Right atrium auricular region (tissue), 2 donors: ENCODE data around the gene HIGD2A. TPM values are rescaled to one million over a fixed set of nuclear protein-coding genes. Genes with fewer than 3 reads are reported as not detected.

Experiments used
- DNase-seq: peaks from one replicate; pipeline ENCODE4 v3.0.0-alpha.2; 2019; ENCODE audit warnings: low spot score
- H3K27ac ChIP-seq, 2 donors: fragments of 200-600 bp; sonication (generic); 1 replicate in 1 of 2; 2 replicates in 1 of 2; pipeline ENCODE4 v1.5.1; 2016 to 2019
- H3K27me3 ChIP-seq, 2 donors: fragments of 200-600 bp; sonication (generic); one replicate each; pipeline versions ENCODE4 v1.5.1 to v1.6.0; 2017 to 2019
- H3K36me3 ChIP-seq: fragments of 200-600 bp; sonication (generic); one replicate; pipeline ENCODE4 v1.5.1; 2016
- H3K4me1 ChIP-seq, 2 donors: fragments of 200-600 bp; sonication (generic); one replicate each; pipeline versions ENCODE4 v1.5.1 to v1.6.0; 2017 to 2019
- H3K4me3 ChIP-seq, 2 donors: fragments of 200-600 bp; sonication (generic); 1 replicate in 1 of 2; 2 replicates in 1 of 2; pipeline ENCODE4 v1.5.1; 2017 to 2019; ENCODE audit warnings: mild to moderate bottlenecking in 1 of 2, moderate library complexity in 1 of 2
- H3K9me3 ChIP-seq, 2 donors: fragments of 200-600 bp; sonication (generic); one replicate each; pipeline ENCODE4 v1.5.1; 2019
- total RNA-seq, 2 donors: library from RNA; depleted of rRNA; stranded (reverse); fragments of >200 nt; gene quantifications; one replicate each; pipeline ENCODE4 v1.1.0, GENCODE V29; 2016
- TF ChIP-seq, protein P1 (sequence below), 2 donors: fragments of 200-600 bp; sonication (generic); IDR thresholded peaks; one replicate each; pipeline ENCODE4 v1.5.1; 2019; ENCODE audit warnings: antibody characterized with exemption in 2 of 2

The HIGD2A gene
- total RNA-seq, 2 donors from 2014 or later = 231 to 249 TPM

DNA sequence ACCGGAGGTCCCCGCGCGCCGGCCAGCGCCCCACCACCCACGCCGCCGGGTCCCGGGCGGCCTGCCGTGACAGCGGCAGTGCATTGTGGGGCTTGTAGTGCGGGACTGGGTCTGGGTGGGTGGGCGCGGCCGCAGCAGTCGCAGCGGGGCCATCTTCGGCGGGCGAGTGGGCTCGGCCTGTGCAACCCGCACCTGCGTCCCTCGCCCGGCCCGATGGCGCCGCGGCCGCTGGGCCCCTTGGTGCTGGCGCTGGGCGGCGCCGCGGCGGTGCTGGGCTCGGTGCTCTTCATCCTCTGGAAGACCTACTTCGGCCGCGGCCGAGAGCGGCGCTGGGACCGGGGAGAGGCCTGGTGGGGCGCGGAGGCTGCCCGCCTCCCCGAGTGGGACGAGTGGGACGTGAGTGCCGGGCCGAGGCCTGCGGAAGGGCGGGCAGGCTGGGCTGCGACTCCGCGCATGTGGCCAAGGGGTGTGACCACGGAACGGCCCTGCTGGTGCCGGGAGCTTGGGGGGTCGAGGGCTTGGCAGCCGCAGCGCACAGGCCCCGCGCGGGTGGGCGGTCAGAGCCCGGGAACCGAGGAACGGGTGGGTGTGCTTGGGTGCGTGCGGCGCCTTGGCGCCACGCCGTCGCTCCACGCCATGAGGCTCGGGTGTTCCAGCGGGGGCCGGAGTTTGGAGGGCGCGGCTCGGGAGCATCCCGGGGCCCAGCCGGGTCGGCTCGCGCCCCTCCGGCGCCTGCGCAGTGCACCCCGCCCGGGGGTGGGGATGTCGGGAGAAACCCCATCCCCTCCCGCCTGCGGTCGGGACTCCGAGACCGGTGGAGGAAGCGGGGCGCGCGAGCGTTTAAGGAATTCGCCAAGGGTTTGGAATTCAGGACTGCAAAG lies 23.0 kb upstream of the HIGD2A start, which contains the start of gene ARL10:
ARL10 (plus strand) TSS at position 137 of the 881 bp plus-strand sequence; CDS start at position 214, 77 bp downstream.
- TF ChIP-seq, protein P1, sequence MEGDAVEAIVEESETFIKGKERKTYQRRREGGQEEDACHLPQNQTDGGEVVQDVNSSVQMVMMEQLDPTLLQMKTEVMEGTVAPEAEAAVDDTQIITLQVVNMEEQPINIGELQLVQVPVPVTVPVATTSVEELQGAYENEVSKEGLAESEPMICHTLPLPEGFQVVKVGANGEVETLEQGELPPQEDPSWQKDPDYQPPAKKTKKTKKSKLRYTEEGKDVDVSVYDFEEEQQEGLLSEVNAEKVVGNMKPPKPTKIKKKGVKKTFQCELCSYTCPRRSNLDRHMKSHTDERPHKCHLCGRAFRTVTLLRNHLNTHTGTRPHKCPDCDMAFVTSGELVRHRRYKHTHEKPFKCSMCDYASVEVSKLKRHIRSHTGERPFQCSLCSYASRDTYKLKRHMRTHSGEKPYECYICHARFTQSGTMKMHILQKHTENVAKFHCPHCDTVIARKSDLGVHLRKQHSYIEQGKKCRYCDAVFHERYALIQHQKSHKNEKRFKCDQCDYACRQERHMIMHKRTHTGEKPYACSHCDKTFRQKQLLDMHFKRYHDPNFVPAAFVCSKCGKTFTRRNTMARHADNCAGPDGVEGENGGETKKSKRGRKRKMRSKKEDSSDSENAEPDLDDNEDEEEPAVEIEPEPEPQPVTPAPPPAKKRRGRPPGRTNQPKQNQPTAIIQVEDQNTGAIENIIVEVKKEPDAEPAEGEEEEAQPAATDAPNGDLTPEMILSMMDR (IDR thresholded peaks at IDR 0.05) = no peak
- Histone ChIP-seq H3K27ac (peak within 1 kb of the TSS; percentile 75 to 88), H3K4me1 (peaks cover 0 to 35% of the 10 kb centered on the region in 2 donors), H3K36me3 (peaks cover 17% of the 10 kb centered on the region), H3K4me3 (peak within 1 kb of the TSS; percentile 60 to 71), H3K9me3 (no peaks in the 10 kb centered on the region), H3K27me3 (no peaks in the 10 kb centered on the region)
- DNase-seq = no peak

GRCh38 chr5:176366232-176366894 lies 22.2 kb upstream of the HIGD2A start:
- Histone ChIP-seq H3K36me3 (peaks cover 17% of the 10 kb centered on the region), H3K27me3 (no peaks in the 10 kb centered on the region), H3K4me3 (peak overlapping the region; percentile 60 to 71), H3K4me1 (peaks cover 0 to 31% of the 10 kb centered on the region in 2 donors), H3K9me3 (no peaks in the 10 kb centered on the region), H3K27ac (peak overlapping the region; percentile 75 to 88)
- no peak for DNase-seq
- TF ChIP-seq, protein P1 (IDR thresholded peaks at IDR 0.05) = no peak

GRCh38 chr5:176368726-176369125 lies 19.8 kb upstream of the HIGD2A start:
- DNase-seq = no peak
- Histone ChIP-seq H3K4me1 (peaks cover 0 to 47% of the 10 kb centered on the region in 2 donors), H3K27me3 (no peaks in the 10 kb centered on the region), H3K4me3 (no peak overlapping the region), H3K27ac (no peak overlapping the region), H3K36me3 (peaks cover 17% of the 10 kb centered on the region), H3K9me3 (no peaks in the 10 kb centered on the region)
- TF ChIP-seq, protein P1 (IDR thresholded peaks at IDR 0.05) = no peak

GRCh38 chr5:176369934-176370711 lies 18.4 kb upstream of the HIGD2A start:
- TF ChIP-seq, protein P1 (IDR thresholded peaks at IDR 0.05) = no peak
- Histone ChIP-seq H3K4me1 (peaks cover 0 to 42% of the 10 kb centered on the region in 2 donors), H3K27me3 (no peaks in the 10 kb centered on the region), H3K27ac (peak overlapping the region; percentile 63 to 87), H3K9me3 (no peaks in the 10 kb centered on the region), H3K36me3 (peaks cover 17% of the 10 kb centered on the region), H3K4me3 (no peak overlapping the region)
- DNase-seq = no peak
